Central memory CD8-positive, alpha-beta T cell (primary cell): ENCODE measurements around the gene GLTP.

Source experiments
- ATAC-seq: fragments of 150-1000 bp; cut with Tn5 transposase; replicated peaks from 2 replicates; pipeline ENCODE4 v1.10.0; 2022; ENCODE audit warnings: mild to moderate bottlenecking, moderate FRiP score, moderate number of reproducible peaks; ENCODE audit not compliant: poor library complexity, severe bottlenecking; ENCODE audit errors: extremely low read depth
- DNase-seq, 2 donors: peaks; one replicate each; pipeline ENCODE4 v3.0.0; 2021; ENCODE audit warnings: low spot score in 2 of 2
- H3K27ac Mint-ChIP-seq: one replicate; pipeline ENCODE4 v1.8.0; 2022; ENCODE audit warnings: low read depth, mild to moderate bottlenecking, moderate library complexity, mixed read lengths
- H3K27me3 Mint-ChIP-seq: one replicate; pipeline ENCODE4 v1.8.0; 2022; ENCODE audit warnings: mixed read lengths
- H3K36me3 Mint-ChIP-seq: one replicate; pipeline ENCODE4 v1.8.0; 2022; ENCODE audit warnings: mild to moderate bottlenecking, moderate library complexity, mixed read lengths; ENCODE audit not compliant: insufficient read depth
- H3K4me1 Mint-ChIP-seq: one replicate; pipeline ENCODE4 v1.8.0; 2022; ENCODE audit warnings: mixed read lengths
- H3K4me3 Mint-ChIP-seq: one replicate; pipeline ENCODE4 v1.8.0; 2022; ENCODE audit warnings: mild to moderate bottlenecking, moderate library complexity, mixed read lengths
- H3K9me3 Mint-ChIP-seq: one replicate; pipeline ENCODE4 v1.8.0; 2022; ENCODE audit warnings: mixed read lengths

GLTP gene

GRCh38 chr12:109817627-109818231 is 62.6 kb downstream of the GLTP start:
- H3K4me1 Mint-ChIP-seq, result no peaks in the 10 kb centered on the region
- DNase-seq (no peak), ATAC-seq (no peak)
- H3K36me3 Mint-ChIP-seq, result no peaks in the 10 kb centered on the region
- no peak overlapping the region for H3K27ac Mint-ChIP-seq
- H3K9me3 Mint-ChIP-seq, result no peaks in the 10 kb centered on the region
- no peak overlapping the region for H3K4me3 Mint-ChIP-seq
- H3K27me3 Mint-ChIP-seq, result peaks cover 38% of the 10 kb centered on the region

- no peak overlapping the region for H3K27ac Mint-ChIP-seq
- H3K27me3 Mint-ChIP-seq, result peaks cover 33% of the 10 kb centered on the region
- H3K4me3 Mint-ChIP-seq, result no peak overlapping the region
- H3K36me3 Mint-ChIP-seq, result no peaks in the 10 kb centered on the region
- DNase-seq (no peak), ATAC-seq (no peak)
- no peaks in the 10 kb centered on the region for H3K9me3 Mint-ChIP-seq
- no peaks in the 10 kb centered on the region for H3K4me1 Mint-ChIP-seq
Measured at GRCh38 chr12:109816870-109817269, 63.5 kb downstream of the GLTP start.

GRCh38 chr12:109815757-109816617 is 64.4 kb downstream of the GLTP start:
- no peaks in the 10 kb centered on the region for H3K36me3 Mint-ChIP-seq
- no peak overlapping the region for H3K27ac Mint-ChIP-seq
- H3K4me1 Mint-ChIP-seq, result no peaks in the 10 kb centered on the region
- H3K9me3 Mint-ChIP-seq, result no peaks in the 10 kb centered on the region
- ATAC-seq, result no peak
- no peak for DNase-seq
- H3K4me3 Mint-ChIP-seq, result no peak overlapping the region
- H3K27me3 Mint-ChIP-seq, result peaks cover 24% of the 10 kb centered on the region

GRCh38 chr12:109815225-109815624 is 65.1 kb downstream of the GLTP start:
- no peak for ATAC-seq
- no peaks in the 10 kb centered on the region for H3K9me3 Mint-ChIP-seq
- no peaks in the 10 kb centered on the region for H3K36me3 Mint-ChIP-seq
- H3K4me1 Mint-ChIP-seq, result no peaks in the 10 kb centered on the region
- no peak overlapping the region for H3K4me3 Mint-ChIP-seq
- H3K27ac Mint-ChIP-seq, result no peak overlapping the region
- DNase-seq, result no peak
- H3K27me3 Mint-ChIP-seq, result peaks cover 16% of the 10 kb centered on the region

- H3K27ac Mint-ChIP-seq, result no peak overlapping the region
- DNase-seq (no peak), ATAC-seq (no peak)
- H3K4me3 Mint-ChIP-seq, result no peak overlapping the region
- peaks cover 11% of the 10 kb centered on the region for H3K27me3 Mint-ChIP-seq
- H3K36me3 Mint-ChIP-seq, result no peaks in the 10 kb centered on the region
- H3K4me1 Mint-ChIP-seq, result no peaks in the 10 kb centered on the region
- no peaks in the 10 kb centered on the region for H3K9me3 Mint-ChIP-seq
Measured at GRCh38 chr12:109814600-109815150, 65.7 kb downstream of the GLTP start.

GRCh38 chr12:109813810-109814416 is 66.4 kb downstream of the GLTP start:
- H3K27ac Mint-ChIP-seq, result no peak overlapping the region
- no peaks in the 10 kb centered on the region for H3K36me3 Mint-ChIP-seq
- H3K4me1 Mint-ChIP-seq, result no peaks in the 10 kb centered on the region
- no peak overlapping the region for H3K4me3 Mint-ChIP-seq
- DNase-seq, result no peak
- H3K27me3 Mint-ChIP-seq, result peaks cover 3% of the 10 kb centered on the region
- H3K9me3 Mint-ChIP-seq, result no peaks in the 10 kb centered on the region
- ATAC-seq, result no peak

- DNase-seq, result no peak
- H3K4me3 Mint-ChIP-seq, result no peak overlapping the region
- H3K9me3 Mint-ChIP-seq, result no peaks in the 10 kb centered on the region
- no peak overlapping the region for H3K27ac Mint-ChIP-seq
- H3K36me3 Mint-ChIP-seq, result peaks cover 3% of the 10 kb centered on the region
- no peaks in the 10 kb centered on the region for H3K27me3 Mint-ChIP-seq
- H3K4me1 Mint-ChIP-seq, result no peaks in the 10 kb centered on the region
- ATAC-seq, result no peak
Measured at GRCh38 chr12:109811624-109811995, 68.7 kb downstream of the GLTP start.

GRCh38 chr12:109810954-109811623 is 69.3 kb downstream of the GLTP start:
- peaks cover 3% of the 10 kb centered on the region for H3K36me3 Mint-ChIP-seq
- no peak overlapping the region for H3K4me3 Mint-ChIP-seq
- ATAC-seq (no peak), DNase-seq (no peak)
- H3K4me1 Mint-ChIP-seq, result no peaks in the 10 kb centered on the region
- H3K27ac Mint-ChIP-seq, result no peak overlapping the region
- no peaks in the 10 kb centered on the region for H3K27me3 Mint-ChIP-seq
- no peaks in the 10 kb centered on the region for H3K9me3 Mint-ChIP-seq

GRCh38 chr12:109808876-109809646 is 71.3 kb downstream of the GLTP start:
- Mint-ChIP-seq H3K27ac (no peak overlapping the region), H3K4me1 (no peaks in the 10 kb centered on the region), H3K4me3 (no peak overlapping the region), H3K9me3 (no peaks in the 10 kb centered on the region), H3K36me3 (peaks cover 3% of the 10 kb centered on the region), H3K27me3 (no peaks in the 10 kb centered on the region)
- no peak for ATAC-seq
- DNase-seq, result no peak

- ATAC-seq, result no peak
- H3K36me3 Mint-ChIP-seq, result peaks cover 3% of the 10 kb centered on the region
- no peak for DNase-seq
- no peak overlapping the region for H3K4me3 Mint-ChIP-seq
- no peak overlapping the region for H3K27ac Mint-ChIP-seq
- H3K27me3 Mint-ChIP-seq, result no peaks in the 10 kb centered on the region
- no peaks in the 10 kb centered on the region for H3K9me3 Mint-ChIP-seq
- no peaks in the 10 kb centered on the region for H3K4me1 Mint-ChIP-seq
Measured at GRCh38 chr12:109807954-109808643, 72.2 kb downstream of the GLTP start.

GRCh38 chr12:109804820-109805761 is 75.2 kb downstream of the GLTP start:
- ATAC-seq (peak; percentile 52), DNase-seq (peak; percentile 50 to 55)
- Mint-ChIP-seq H3K36me3 (peaks cover 3% of the 10 kb centered on the region), H3K4me1 (no peaks in the 10 kb centered on the region), H3K9me3 (no peaks in the 10 kb centered on the region), H3K27me3 (no peaks in the 10 kb centered on the region), H3K4me3 (no peak overlapping the region), H3K27ac (no peak overlapping the region)
